ENCODE measurements around the gene CDH20. TPM values are rescaled to one million over a fixed set of nuclear protein-coding genes. Genes with fewer than 3 reads are reported as not detected.

The CDH20 gene
- polyA plus RNA-seq, 1 experiment = not detected

DNA sequence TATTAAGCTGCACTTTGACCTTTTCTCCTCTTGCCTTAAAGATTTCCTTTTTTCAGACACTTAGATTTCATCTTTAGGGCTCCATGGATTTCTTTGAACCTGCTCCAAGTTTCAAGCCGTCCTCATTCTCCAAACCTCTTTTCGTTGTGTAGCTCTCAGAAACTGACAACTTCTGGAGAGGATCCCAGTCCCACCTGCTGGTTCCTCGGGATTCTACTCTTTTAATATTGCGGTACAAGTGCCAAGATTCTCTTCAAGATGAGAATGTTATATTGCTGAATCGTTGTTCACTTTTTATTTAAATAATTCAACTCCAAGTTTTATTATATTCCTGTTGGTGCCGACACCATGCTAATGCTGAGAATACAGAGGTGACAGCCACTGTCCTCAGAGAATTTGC lies 141.1 kb downstream of the CDH20 start:
- ChIA-PET CTCF (interaction anchor here (1.1 to 1.6 kb wide), 2 partner anchors 28 to 152 kb away, joined by 3 to 4 read pairs; no protein-coding TSS in a partner anchor), POLR2A (no interaction called here)
- Histone ChIP-seq H3K4me3 (ENCODE audit: low read depth, low read length) (no peak overlapping the region), H3K9me3 (ENCODE audit: control insufficient read depth, insufficient read depth, low read length) (no peaks in the 10 kb centered on the region), H3K27me3 (ENCODE audit: control insufficient read depth, insufficient read depth, low read length) (peaks cover 5% of the 10 kb centered on the region), H3K27ac (ENCODE audit: low read depth, low read length) (no peak overlapping the region)
- no peak for DNase-seq (ENCODE audit: low read depth, low spot score)
- TF ChIP-seq, protein P1, sequence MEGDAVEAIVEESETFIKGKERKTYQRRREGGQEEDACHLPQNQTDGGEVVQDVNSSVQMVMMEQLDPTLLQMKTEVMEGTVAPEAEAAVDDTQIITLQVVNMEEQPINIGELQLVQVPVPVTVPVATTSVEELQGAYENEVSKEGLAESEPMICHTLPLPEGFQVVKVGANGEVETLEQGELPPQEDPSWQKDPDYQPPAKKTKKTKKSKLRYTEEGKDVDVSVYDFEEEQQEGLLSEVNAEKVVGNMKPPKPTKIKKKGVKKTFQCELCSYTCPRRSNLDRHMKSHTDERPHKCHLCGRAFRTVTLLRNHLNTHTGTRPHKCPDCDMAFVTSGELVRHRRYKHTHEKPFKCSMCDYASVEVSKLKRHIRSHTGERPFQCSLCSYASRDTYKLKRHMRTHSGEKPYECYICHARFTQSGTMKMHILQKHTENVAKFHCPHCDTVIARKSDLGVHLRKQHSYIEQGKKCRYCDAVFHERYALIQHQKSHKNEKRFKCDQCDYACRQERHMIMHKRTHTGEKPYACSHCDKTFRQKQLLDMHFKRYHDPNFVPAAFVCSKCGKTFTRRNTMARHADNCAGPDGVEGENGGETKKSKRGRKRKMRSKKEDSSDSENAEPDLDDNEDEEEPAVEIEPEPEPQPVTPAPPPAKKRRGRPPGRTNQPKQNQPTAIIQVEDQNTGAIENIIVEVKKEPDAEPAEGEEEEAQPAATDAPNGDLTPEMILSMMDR (IDR thresholded peaks at IDR 0.05; ENCODE audit: low read depth, low read length) = no peak

DNA sequence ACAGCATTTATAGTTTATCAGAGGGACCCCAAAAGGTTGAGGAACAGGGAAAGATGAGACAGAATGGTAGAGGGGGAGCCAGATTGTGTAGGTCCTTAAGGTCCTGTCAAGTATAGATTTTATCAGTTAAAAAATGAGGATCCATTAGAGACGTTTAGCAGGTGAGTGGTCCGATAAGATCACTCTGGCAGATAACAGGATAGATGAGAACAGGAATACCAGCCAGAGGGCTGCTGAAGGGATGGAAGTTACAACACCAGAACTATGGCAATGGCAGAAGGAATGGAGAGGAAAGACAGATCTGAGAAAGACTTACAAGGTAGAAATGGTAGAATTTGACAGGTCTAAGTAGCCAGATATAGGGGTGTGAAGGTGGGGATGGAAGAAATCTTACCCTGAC lies 141.7 kb downstream of the CDH20 start:
- H3K4me3 ChIP-seq (ENCODE audit: low read depth, low read length) = no peak overlapping the region
- TF ChIP-seq, protein P1 (IDR thresholded peaks at IDR 0.05; ENCODE audit: low read depth, low read length) = no peak
- peaks cover 5% of the 10 kb centered on the region for H3K27me3 ChIP-seq (ENCODE audit: control insufficient read depth, insufficient read depth, low read length)
- DNase-seq (ENCODE audit: low read depth, low spot score) = no peak
- H3K27ac ChIP-seq (ENCODE audit: low read depth, low read length) = no peak overlapping the region
- POLR2A ChIA-PET = no interaction called here
- H3K9me3 ChIP-seq (ENCODE audit: control insufficient read depth, insufficient read depth, low read length) = no peaks in the 10 kb centered on the region
- CTCF ChIA-PET = interaction anchor here (1.6 kb wide), 1 partner anchor 28 kb away, joined by 4 read pairs; no protein-coding TSS in a partner anchor

DNA sequence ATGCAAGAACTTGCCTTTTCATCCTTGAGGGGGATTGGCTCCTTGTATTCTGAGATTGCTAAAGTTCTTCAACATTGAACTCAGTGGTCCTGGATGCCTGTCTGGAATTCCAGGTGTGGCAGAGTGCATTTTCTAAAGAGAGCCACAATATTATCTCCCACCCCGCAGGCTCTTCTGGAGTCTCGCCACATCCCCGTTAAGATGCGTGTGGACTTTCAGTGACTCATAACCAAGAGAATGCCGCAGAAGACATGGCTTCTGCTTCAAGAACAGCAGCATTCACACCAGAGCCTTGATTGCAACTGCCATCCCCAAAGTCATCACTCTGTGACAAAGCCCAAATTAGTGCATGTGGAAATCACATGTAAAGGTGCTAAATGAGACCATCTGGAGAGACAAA lies 142.7 kb downstream of the CDH20 start:
- DNase-seq (ENCODE audit: low read depth, low spot score) = no peak
- Histone ChIP-seq H3K27me3 (ENCODE audit: control insufficient read depth, insufficient read depth, low read length) (peaks cover 3% of the 10 kb centered on the region), H3K9me3 (ENCODE audit: control insufficient read depth, insufficient read depth, low read length) (no peaks in the 10 kb centered on the region), H3K27ac (ENCODE audit: low read depth, low read length) (no peak overlapping the region), H3K4me3 (ENCODE audit: low read depth, low read length) (no peak overlapping the region)
- ChIA-PET POLR2A (no interaction called here), CTCF (no interaction called here)
- TF ChIP-seq, protein P1 (IDR thresholded peaks at IDR 0.05; ENCODE audit: low read depth, low read length) = no peak

DNA sequence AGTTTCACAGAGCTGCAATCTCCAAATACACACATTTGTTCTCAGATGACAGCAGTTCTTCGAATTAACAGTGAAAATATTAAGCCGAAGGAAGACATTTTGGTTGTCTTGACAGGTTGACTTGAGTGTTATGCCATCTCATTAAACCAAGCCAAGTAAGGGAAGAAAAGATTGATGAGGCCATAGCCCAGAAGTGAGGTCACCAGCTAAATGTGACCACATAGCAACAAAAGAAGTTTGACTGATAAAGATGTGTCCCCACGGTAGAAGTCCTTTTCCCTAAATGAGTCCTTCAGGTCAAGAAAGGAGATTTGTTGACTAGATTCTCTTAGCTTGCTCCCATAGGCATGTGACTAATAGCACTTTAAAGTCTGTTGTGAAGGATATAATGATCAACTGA lies 156.1 kb downstream of the CDH20 start:
- DNase-seq (ENCODE audit: low read depth, low spot score) = no peak
- Histone ChIP-seq H3K27me3 (ENCODE audit: control insufficient read depth, insufficient read depth, low read length) (peaks cover 17% of the 10 kb centered on the region), H3K4me3 (ENCODE audit: low read depth, low read length) (no peak overlapping the region), H3K9me3 (ENCODE audit: control insufficient read depth, insufficient read depth, low read length) (no peaks in the 10 kb centered on the region), H3K27ac (ENCODE audit: low read depth, low read length) (no peak overlapping the region)
- TF ChIP-seq, protein P1 (IDR thresholded peaks at IDR 0.05; ENCODE audit: low read depth, low read length) = no peak
- ChIA-PET CTCF (interaction anchor here (4.2 kb wide), 1 partner anchor 13 kb away, joined by 27 read pairs; no protein-coding TSS in a partner anchor), POLR2A (no interaction called here)

DNA sequence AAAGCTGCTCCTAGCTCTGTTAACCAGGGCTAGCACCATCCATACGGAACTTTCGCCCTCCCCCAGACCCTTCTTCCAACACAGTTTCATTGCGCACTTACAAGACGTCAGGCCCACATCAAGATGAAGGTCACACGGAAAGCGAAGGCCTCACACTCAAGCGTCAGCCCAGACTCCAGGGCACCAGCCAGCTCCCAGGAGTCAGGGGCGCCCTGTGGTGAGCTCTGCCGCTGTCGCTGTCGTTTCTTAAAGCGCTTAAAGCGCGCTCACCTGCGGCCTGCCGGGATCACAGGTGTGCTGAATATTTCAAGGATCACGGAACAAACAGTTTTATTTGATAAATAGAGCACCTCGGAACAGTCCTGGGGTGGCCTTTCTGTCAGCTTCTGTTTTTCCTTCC lies 163.1 kb downstream of the CDH20 start:
- no peak for DNase-seq (ENCODE audit: low read depth, low spot score)
- ChIA-PET POLR2A (no interaction called here), CTCF (no interaction called here)
- no peak overlapping the region for H3K27ac ChIP-seq (ENCODE audit: low read depth, low read length)
- no peak overlapping the region for H3K4me3 ChIP-seq (ENCODE audit: low read depth, low read length)
- H3K27me3 ChIP-seq (ENCODE audit: control insufficient read depth, insufficient read depth, low read length) = peaks cover 10% of the 10 kb centered on the region
- no peaks in the 10 kb centered on the region for H3K9me3 ChIP-seq (ENCODE audit: control insufficient read depth, insufficient read depth, low read length)
- TF ChIP-seq, protein P1 (IDR thresholded peaks at IDR 0.05; ENCODE audit: low read depth, low read length) = no peak
